CMK (cell line): Measurements from ENCODE around the gene LGALS9.
"Not testable (repeated sequence)": the region's sequence is repeated elsewhere in the genome, so short reads cannot be mapped to it uniquely, and the experiment has no call there.

Source experiments
- DNase-seq: peaks from one replicate; pipeline ENCODE4 v3.0.0-alpha.2; 2010; ENCODE audit warnings: low read depth

LGALS9 gene

GRCh38 chr17:27654136-27654535 lies 23.1 kb downstream of the LGALS9 start:
- DNase-seq: no peak

- DNase-seq: peak; percentile 63
Observed at GRCh38 chr17:27654654-27655524, 23.9 kb downstream of the LGALS9 start.

- not testable (repeated sequence) for DNase-seq
Observed at GRCh38 chr17:27655525-27656111, 24.6 kb downstream of the LGALS9 start.

GRCh38 chr17:27656620-27657019 lies 25.6 kb downstream of the LGALS9 start:
- not testable (repeated sequence) for DNase-seq

- no peak for DNase-seq
Observed at GRCh38 chr17:27657620-27658019, 26.6 kb downstream of the LGALS9 start.

- DNase-seq: no peak
Observed at GRCh38 chr17:27659683-27660082, 28.7 kb downstream of the LGALS9 start.

- DNase-seq: no peak
Observed at GRCh38 chr17:27660436-27660835, 29.4 kb downstream of the LGALS9 start.

GRCh38 chr17:27663936-27664605 lies 33.1 kb downstream of the LGALS9 start:
- DNase-seq: no peak

- DNase-seq: no peak
Observed at GRCh38 chr17:27664606-27664965, 33.6 kb downstream of the LGALS9 start.

- no peak for DNase-seq
Observed at GRCh38 chr17:27665549-27665948, 34.6 kb downstream of the LGALS9 start.

- DNase-seq: not testable (repeated sequence)
Observed at GRCh38 chr17:27666270-27666669, 35.3 kb downstream of the LGALS9 start.

- DNase-seq: no peak
Observed at GRCh38 chr17:27666831-27667560, 36.0 kb downstream of the LGALS9 start.

- no peak for DNase-seq
Observed at GRCh38 chr17:27667656-27668487, 36.9 kb downstream of the LGALS9 start.

- no peak for DNase-seq
Observed at GRCh38 chr17:27668488-27668823, 37.5 kb downstream of the LGALS9 start.

- no peak for DNase-seq
Observed at GRCh38 chr17:27669136-27669535, 38.1 kb downstream of the LGALS9 start.

GRCh38 chr17:27669850-27670249 lies 38.9 kb downstream of the LGALS9 start:
- no peak for DNase-seq

- DNase-seq: no peak
Observed at GRCh38 chr17:27670791-27671590, 40.0 kb downstream of the LGALS9 start.

- no peak for DNase-seq
Observed at GRCh38 chr17:27671591-27671910, 40.6 kb downstream of the LGALS9 start.

GRCh38 chr17:27671977-27672480 lies 41.0 kb downstream of the LGALS9 start:
- not testable (repeated sequence) for DNase-seq

- DNase-seq: no peak
Observed at GRCh38 chr17:27674335-27674734, 43.3 kb downstream of the LGALS9 start.

- DNase-seq: no peak
Observed at GRCh38 chr17:27677191-27677590, 46.2 kb downstream of the LGALS9 start.
